ENCODE measurements around the gene SMTN. TPM values are rescaled to one million over a fixed set of nuclear protein-coding genes. Genes with fewer than 3 reads are reported as not detected.
"Not testable (repeated sequence)": the region's sequence is repeated elsewhere in the genome, so short reads cannot be mapped to it uniquely, and the experiment has no call there.

The SMTN gene
- total RNA-seq, 1 experiment from 2014 or later: 38.9 TPM

- no peak for DNase-seq (ENCODE audit: low spot score)
- in situ Hi-C loops (cut with HindIII; ENCODE audit: low sequenced_read_pairs): no loop called here
These were observed 12.1 kb upstream of the SMTN start for GRCh38 chr22:31068970-31069369.

- in situ Hi-C loops (cut with HindIII; ENCODE audit: low sequenced_read_pairs); DNase-seq (ENCODE audit: low spot score): not testable (repeated sequence)
These were observed 11.3 kb upstream of the SMTN start for GRCh38 chr22:31069691-31070314.

- DNase-seq (ENCODE audit: low spot score); in situ Hi-C loops (cut with HindIII; ENCODE audit: low sequenced_read_pairs): not testable (repeated sequence)
These were observed 8.0 kb upstream of the SMTN start for GRCh38 chr22:31073125-31073524.

- in situ Hi-C loops (cut with HindIII; ENCODE audit: low sequenced_read_pairs); DNase-seq (ENCODE audit: low spot score): not testable (repeated sequence)
These were observed 7.5 kb upstream of the SMTN start for GRCh38 chr22:31073545-31074145.

GRCh38 chr22:31075961-31076360 lies 5.2 kb upstream of the SMTN start:
- in situ Hi-C loops (cut with HindIII; ENCODE audit: low sequenced_read_pairs): no loop called here
- DNase-seq (ENCODE audit: low spot score): no peak

- DNase-seq (ENCODE audit: low spot score): no peak
- in situ Hi-C loops (cut with HindIII; ENCODE audit: low sequenced_read_pairs): no loop called here
These were observed 3.4 kb upstream of the SMTN start for GRCh38 chr22:31077681-31078080.

- in situ Hi-C loops (cut with HindIII; ENCODE audit: low sequenced_read_pairs); DNase-seq (ENCODE audit: low spot score): not testable (repeated sequence)
These were observed 2.7 kb upstream of the SMTN start for GRCh38 chr22:31078389-31078788.

GRCh38 chr22:31079095-31079642 lies 1.9 kb upstream of the SMTN start:
- DNase-seq (ENCODE audit: low spot score): no peak
- in situ Hi-C loops (cut with HindIII; ENCODE audit: low sequenced_read_pairs): no loop called here

- in situ Hi-C loops (cut with HindIII; ENCODE audit: low sequenced_read_pairs): no loop called here
- DNase-seq (ENCODE audit: low spot score): no peak
These were observed 812 bp upstream of the SMTN start for GRCh38 chr22:31080164-31080847.

GRCh38 chr22:31081963-31082605 lies 966 bp downstream of the SMTN start:
- DNase-seq (ENCODE audit: low spot score): no peak
- in situ Hi-C loops (cut with HindIII; ENCODE audit: low sequenced_read_pairs): no loop called here

- in situ Hi-C loops (cut with HindIII; ENCODE audit: low sequenced_read_pairs): no loop called here
- DNase-seq (ENCODE audit: low spot score): peak; percentile 28
These were observed 1.7 kb downstream of the SMTN start for GRCh38 chr22:31082606-31083376.

- in situ Hi-C loops (cut with HindIII; ENCODE audit: low sequenced_read_pairs): no loop called here
- DNase-seq (ENCODE audit: low spot score): no peak
These were observed 2.3 kb downstream of the SMTN start for GRCh38 chr22:31083377-31083768.

GRCh38 chr22:31083923-31084810 lies 3.0 kb downstream of the SMTN start:
- DNase-seq (ENCODE audit: low spot score): no peak
- in situ Hi-C loops (cut with HindIII; ENCODE audit: low sequenced_read_pairs): no loop called here

- in situ Hi-C loops (cut with HindIII; ENCODE audit: low sequenced_read_pairs): no loop called here
- peak; percentile 45 for DNase-seq (ENCODE audit: low spot score)
These were observed 3.8 kb downstream of the SMTN start for GRCh38 chr22:31084811-31085492.

GRCh38 chr22:31085493-31085824 lies 4.3 kb downstream of the SMTN start:
- in situ Hi-C loops (cut with HindIII; ENCODE audit: low sequenced_read_pairs): no loop called here
- DNase-seq (ENCODE audit: low spot score): no peak

GRCh38 chr22:31085928-31086327 lies 4.8 kb downstream of the SMTN start:
- in situ Hi-C loops (cut with HindIII; ENCODE audit: low sequenced_read_pairs): no loop called here
- no peak for DNase-seq (ENCODE audit: low spot score)

GRCh38 chr22:31086703-31087330 lies 5.7 kb downstream of the SMTN start:
- DNase-seq (ENCODE audit: low spot score): no peak
- in situ Hi-C loops (cut with HindIII; ENCODE audit: low sequenced_read_pairs): no loop called here

Data from G401 (cell line).